ENCODE results near the gene THUMPD3. TPM values are rescaled to one million over a fixed set of nuclear protein-coding genes. Genes with fewer than 3 reads are reported as not detected.

The THUMPD3 gene
- total and polyA plus RNA-seq, 9 of the 15 experiments (the other 6 are each of a cell fraction or from before 2014, with no cell fraction given): 58.3 to 132 (median 113) TPM

DNA sequence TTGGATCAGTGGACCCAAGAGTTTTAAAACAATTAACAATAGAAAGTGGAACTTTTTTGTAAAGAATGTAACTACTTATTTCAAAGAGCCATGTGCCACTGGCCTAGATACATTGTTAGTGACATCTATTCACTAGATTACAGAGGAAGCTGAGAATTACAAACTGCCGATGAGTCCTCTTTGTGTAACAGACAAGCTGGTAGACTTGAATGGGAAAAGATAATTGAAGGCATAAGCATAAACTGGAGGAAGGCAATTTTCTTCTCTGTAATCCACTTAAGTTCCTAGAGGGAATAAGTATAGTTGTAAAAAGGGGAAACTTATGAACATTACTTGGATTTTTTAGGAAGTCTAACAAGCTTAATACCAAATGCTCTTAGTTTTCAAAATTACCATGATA is 15.1 kb downstream of the THUMPD3 start (continued):
- TF ChIP-seq, protein P1, sequence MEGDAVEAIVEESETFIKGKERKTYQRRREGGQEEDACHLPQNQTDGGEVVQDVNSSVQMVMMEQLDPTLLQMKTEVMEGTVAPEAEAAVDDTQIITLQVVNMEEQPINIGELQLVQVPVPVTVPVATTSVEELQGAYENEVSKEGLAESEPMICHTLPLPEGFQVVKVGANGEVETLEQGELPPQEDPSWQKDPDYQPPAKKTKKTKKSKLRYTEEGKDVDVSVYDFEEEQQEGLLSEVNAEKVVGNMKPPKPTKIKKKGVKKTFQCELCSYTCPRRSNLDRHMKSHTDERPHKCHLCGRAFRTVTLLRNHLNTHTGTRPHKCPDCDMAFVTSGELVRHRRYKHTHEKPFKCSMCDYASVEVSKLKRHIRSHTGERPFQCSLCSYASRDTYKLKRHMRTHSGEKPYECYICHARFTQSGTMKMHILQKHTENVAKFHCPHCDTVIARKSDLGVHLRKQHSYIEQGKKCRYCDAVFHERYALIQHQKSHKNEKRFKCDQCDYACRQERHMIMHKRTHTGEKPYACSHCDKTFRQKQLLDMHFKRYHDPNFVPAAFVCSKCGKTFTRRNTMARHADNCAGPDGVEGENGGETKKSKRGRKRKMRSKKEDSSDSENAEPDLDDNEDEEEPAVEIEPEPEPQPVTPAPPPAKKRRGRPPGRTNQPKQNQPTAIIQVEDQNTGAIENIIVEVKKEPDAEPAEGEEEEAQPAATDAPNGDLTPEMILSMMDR (IDR thresholded peaks at IDR 0.05 in 2 of 3, conservative IDR thresholded peaks at IDR 0.05 in 1 of 3; ENCODE audit: insufficient read depth in 2 of 3, low read depth in 1 of 3, low read length in 3 of 3): no peak
- TF ChIP-seq FOS (IDR thresholded peaks at IDR 0.05; ENCODE audit: extremely low read depth, insufficient read length): no peak
- TF ChIP-seq RBM15 (IDR thresholded peaks at IDR 0.05; ENCODE audit: insufficient read depth, low read length): no peak
- TF ChIP-seq STAT5A (IDR thresholded peaks at IDR 0.05; ENCODE audit: borderline replicate concordance, low read length): no peak
- no peak for TF ChIP-seq SNRNP70 (optimal IDR thresholded peaks at IDR 0.05; ENCODE audit: low read depth, low read length)

DNA sequence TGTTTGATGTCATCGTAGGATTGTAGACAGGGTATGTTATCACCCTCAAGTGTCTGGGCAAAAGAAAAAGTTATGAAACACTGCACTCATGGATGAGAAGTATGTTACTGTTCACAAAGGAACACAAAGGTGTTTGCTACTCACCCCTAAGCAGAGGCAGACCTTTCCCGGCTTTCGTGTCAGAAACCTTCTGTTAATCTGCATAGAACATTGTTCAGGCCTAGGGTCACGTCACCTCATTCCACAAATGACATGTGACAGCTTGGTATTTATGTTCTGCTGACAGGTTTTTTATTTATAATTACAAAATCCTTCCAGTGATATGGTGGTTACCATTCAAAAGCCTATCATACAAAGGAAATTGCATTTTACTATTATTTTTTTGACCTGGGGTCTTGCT is 16.5 kb downstream of the THUMPD3 start:
- H3K9me1 ChIP-seq (ENCODE audit: control insufficient read depth, insufficient read depth, low read length): no peaks in the 10 kb centered on the region
- H3K27me3 ChIP-seq (ENCODE audit: control insufficient read depth in 2 of 2, insufficient read depth in 2 of 2, low read length in 2 of 2): no peaks in the 10 kb centered on the region
- no peaks in the 10 kb centered on the region for H3K9me3 ChIP-seq (replicated peaks; ENCODE audit: control insufficient read depth, insufficient read depth, low read depth, low read length)
- ChIA-PET POLR2A (interaction anchor here (0.6 to 5.6 kb wide), 5 partner anchors 12 to 263 kb away, joined by 3 to 63 read pairs (median 8); partner anchors contain the start of genes SETD5 and THUMPD3), CTCF (ENCODE audit: low intra/inter-chr PET ratio) (no interaction called here)
- H3K4me2 ChIP-seq (ENCODE audit: insufficient read depth, low read length): no peak overlapping the region
- no peak for FAIRE-seq
- no peak overlapping the region for H3K9ac ChIP-seq (ENCODE audit: insufficient read depth in 1 of 2, low read depth in 2 of 2, low read length in 2 of 2)
- WGBS (ENCODE audit: insufficient coverage, low coverage, missing lambda C conversion rate): 83% methylated on average over 4 of the region's 4 CpGs
- H3K4me1 ChIP-seq (replicated peaks in 1 of 2; ENCODE audit: control insufficient read depth in 2 of 2, insufficient read depth in 2 of 2, low read length in 2 of 2): no peaks in the 10 kb centered on the region
- H3K36me3 ChIP-seq (ENCODE audit: control insufficient read depth, insufficient read depth, low read length): peaks cover 92% of the 10 kb centered on the region
- H3K79me2 ChIP-seq (ENCODE audit: control insufficient read depth, insufficient read depth, low read length): peaks cover 43% of the 10 kb centered on the region
- intact Hi-C loops (cut with micrococcal nuclease): no loop called here
- TF ChIP-seq, protein P2, sequence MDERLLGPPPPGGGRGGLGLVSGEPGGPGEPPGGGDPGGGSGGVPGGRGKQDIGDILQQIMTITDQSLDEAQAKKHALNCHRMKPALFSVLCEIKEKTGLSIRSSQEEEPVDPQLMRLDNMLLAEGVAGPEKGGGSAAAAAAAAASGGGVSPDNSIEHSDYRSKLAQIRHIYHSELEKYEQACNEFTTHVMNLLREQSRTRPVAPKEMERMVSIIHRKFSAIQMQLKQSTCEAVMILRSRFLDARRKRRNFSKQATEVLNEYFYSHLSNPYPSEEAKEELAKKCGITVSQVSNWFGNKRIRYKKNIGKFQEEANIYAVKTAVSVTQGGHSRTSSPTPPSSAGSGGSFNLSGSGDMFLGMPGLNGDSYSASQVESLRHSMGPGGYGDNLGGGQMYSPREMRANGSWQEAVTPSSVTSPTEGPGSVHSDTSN (CRISPR knock-in tag; IDR thresholded peaks at IDR 0.05; ENCODE audit: low read depth): no peak
- TF ChIP-seq, protein P2 (tag; conservative IDR thresholded peaks at IDR 0.05; ENCODE audit: low read depth): peak; percentile 39; the same call in 1 of the 2 replicates
- peak; percentile 52 for TF ChIP-seq MEIS2 (IDR thresholded peaks at IDR 0.05; ENCODE audit: partially characterized antibody)
- TF ChIP-seq YBX1 (IDR thresholded peaks at IDR 0.05): no peak
- no peak for DNase-seq (ENCODE audit: extremely low read depth in 1 of 4, low spot score in 3 of 4)
- no peak overlapping the region for H2AFZ ChIP-seq (ENCODE audit: low read depth, low read length)
- H4K20me1 ChIP-seq (replicated peaks; ENCODE audit: control insufficient read depth, insufficient read depth, low read length): no peaks in the 10 kb centered on the region; the same call in 1 of the 2 replicates
- no peak; the same call in 1 of the 3 replicates for ATAC-seq
- no peak overlapping the region for H3K4me3 ChIP-seq
- no peak overlapping the region for H3K27ac ChIP-seq (ENCODE audit: extremely low read depth, low read depth, low read length)
- in situ Hi-C loops (cut with MboI): no loop called here
- BruUV-seq (replicated peaks): no TSS peak
